H1 (cell line): ENCODE measurements around the gene SMARCA2. TPM values are rescaled to one million over a fixed set of nuclear protein-coding genes. Genes with fewer than 3 reads are reported as not detected.

ENCODE experiments used
- BRCA1 ChIP-seq: IDR thresholded peaks from 2 replicates; pipeline ENCODE4 v1.6.1; 2012; ENCODE audit warnings: low read depth, low read length, improper control_type of control experiment
- CREB1 ChIP-seq: IDR thresholded peaks from 2 replicates; pipeline ENCODE4 v1.6.1; 2012; ENCODE audit warnings: inconsistent platforms
- KDM1A ChIP-seq: fragments of 200-600, 300-600 bp; sonication (generic); IDR thresholded peaks from 2 replicates; pipeline ENCODE4 v1.7.1; 2016; ENCODE audit warnings: mild to moderate bottlenecking, low read length, borderline replicate concordance
- polyA plus RNA-seq, 7 experiments: library from polyadenylated mRNA; depleted of rRNA in 3 of 7; stranded (reverse) in 5 of 7; unstranded in 2 of 7; fragments of >200 nt in 5 of 7; fragments of 200-250 nt in 2 of 7; gene quantifications; 1 replicate in 5 of 7; 2 replicates in 1 of 7; 4 replicates in 1 of 7; pipeline versions ENCODE4 v1.2.1 to v1.2.3, GENCODE V29; 2011 to 2013; ENCODE audit warnings: missing spikeins in 2 of 7, mixed read lengths in 2 of 7
- total RNA-seq: library from RNA; stranded (reverse); fragmentation: NEBNext Ultra II Directional; extraction: Animal tissue kit (Norgen Biotek cat#: 25700); gene quantifications from 2 replicates; pipeline ENCODE4 v1.2.1, GENCODE V29; 2021

The SMARCA2 gene
- total and polyA plus RNA-seq, 2 of the 8 experiments (the other 6 are each of a cell fraction or from before 2014, with no cell fraction given): 6.3 to 21.7 TPM

- TF ChIP-seq KDM1A (no peak), BRCA1 (no peak), CREB1 (no peak)
Observed at GRCh38 chr9:1986341-1986740, 28.8 kb upstream of the SMARCA2 start (continued).
